Epidermal melanocyte (primary cell): ENCODE data around the gene TRERF1.
A peak's percentile ranks its signal among the peaks of the same experiment; 100 is the strongest.

Experiments
- DNase-seq: peaks from one replicate; pipeline ENCODE4 v3.0.0; 2011; ENCODE audit warnings: low spot score; ENCODE audit not compliant: insufficient read length

TRERF1 gene

GRCh38 chr6:42278131-42278853 lies 173.4 kb downstream of the TRERF1 start:
- no peak for DNase-seq

- DNase-seq: no peak
Observed at GRCh38 chr6:42276034-42276890, 175.5 kb downstream of the TRERF1 start.

GRCh38 chr6:42275376-42276033 lies 176.2 kb downstream of the TRERF1 start:
- no peak for DNase-seq

- no peak for DNase-seq
Observed at GRCh38 chr6:42274898-42275297, 176.8 kb downstream of the TRERF1 start.

- DNase-seq: no peak
Observed at GRCh38 chr6:42271834-42272805, 179.6 kb downstream of the TRERF1 start.

- DNase-seq: no peak
Observed at GRCh38 chr6:42269974-42270510, 181.7 kb downstream of the TRERF1 start.

GRCh38 chr6:42269553-42269952 lies 182.2 kb downstream of the TRERF1 start:
- no peak for DNase-seq

- no peak for DNase-seq
Observed at GRCh38 chr6:42268835-42269204, 182.9 kb downstream of the TRERF1 start.

- DNase-seq: no peak
Observed at GRCh38 chr6:42268016-42268834, 183.5 kb downstream of the TRERF1 start.

- no peak for DNase-seq
Observed at GRCh38 chr6:42266538-42266937, 185.2 kb downstream of the TRERF1 start.

- DNase-seq: no peak
Observed at GRCh38 chr6:42264852-42265390, 186.8 kb downstream of the TRERF1 start.

GRCh38 chr6:42264162-42264851 lies 187.4 kb downstream of the TRERF1 start:
- no peak for DNase-seq

GRCh38 chr6:42263165-42263728 lies 188.5 kb downstream of the TRERF1 start:
- DNase-seq: no peak

GRCh38 chr6:42260972-42261371 lies 190.8 kb downstream of the TRERF1 start:
- DNase-seq: peak; percentile 33

- no peak for DNase-seq
Observed at GRCh38 chr6:42260396-42260888, 191.3 kb downstream of the TRERF1 start.

- DNase-seq: no peak
Observed at GRCh38 chr6:42259841-42260395, 191.8 kb downstream of the TRERF1 start.

- DNase-seq: no peak
Observed at GRCh38 chr6:42259286-42259685, 192.4 kb downstream of the TRERF1 start.

GRCh38 chr6:42257614-42258013 lies 194.1 kb downstream of the TRERF1 start:
- DNase-seq: no peak
